Measurements from ENCODE around the gene FKBP2. TPM values are rescaled to one million over a fixed set of nuclear protein-coding genes. Genes with fewer than 3 reads are reported as not detected.

FKBP2 gene
- total and polyA plus RNA-seq, 5 experiments from 2014 or later, result 24.1 to 91.8 (median 84.9) TPM

DNA sequence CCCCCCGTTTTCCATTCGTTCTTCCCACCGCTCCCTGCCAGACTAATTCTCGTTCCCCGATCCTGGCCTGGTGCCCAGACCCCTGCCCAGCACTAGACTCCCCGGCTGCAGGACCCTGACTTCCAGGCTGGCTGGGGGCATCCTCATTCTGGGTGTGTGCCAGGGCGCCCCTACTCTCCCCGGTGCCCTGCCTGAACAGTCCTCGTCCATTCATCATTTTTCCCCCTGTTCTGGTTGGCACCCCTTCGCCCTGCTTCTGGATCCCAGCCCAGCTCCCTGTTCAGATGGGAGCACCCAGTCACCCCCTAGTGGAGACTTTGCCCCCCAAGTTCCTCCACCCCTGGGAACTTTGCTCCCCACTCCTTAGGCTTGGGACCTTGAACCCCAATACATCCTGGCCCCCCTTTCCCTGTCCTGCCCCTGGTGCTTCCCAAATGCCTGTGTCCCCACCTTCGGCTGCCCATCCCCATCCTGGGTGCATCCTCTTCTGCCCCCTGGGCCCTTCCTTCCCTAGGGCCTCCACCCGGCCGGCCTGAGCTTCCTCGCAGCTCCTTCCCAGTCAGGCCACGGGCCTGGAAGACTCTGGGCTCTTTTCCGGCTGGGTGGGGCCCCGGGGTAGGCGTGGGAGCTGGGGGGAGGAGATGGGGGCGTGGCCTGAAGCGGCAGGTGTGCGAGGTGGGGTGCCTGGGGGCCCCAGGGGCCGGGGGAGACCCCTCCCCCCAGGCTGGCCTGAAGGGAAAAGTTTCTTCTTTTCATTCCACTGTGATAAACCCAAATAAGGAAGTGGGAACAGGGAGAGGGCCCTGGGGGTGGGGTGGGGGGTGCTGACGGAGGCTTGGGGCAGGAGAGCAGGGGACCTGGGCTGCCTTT is 11.3 kb downstream of the FKBP2 start:
- Mint-ChIP-seq H3K4me3 (peak overlapping the region; percentile 82 to 93 (median 86)), H3K4me1 (peaks cover 9 to 30% (median 23%) of the 10 kb centered on the region in 4 donors), H3K27ac (peak overlapping the region in 9 of 10 donors; percentile 32 to 86 (median 76)), H3K36me3 (peaks cover 0 to 2% (median 0%) of the 10 kb centered on the region in 3 donors), H3K9me3 (no peaks in the 10 kb centered on the region), H3K27me3 (no peaks in the 10 kb centered on the region)
- DNase-seq, result peak in 1 of 10 donors; percentile 29
- peak; percentile 7 to 9 for ATAC-seq
- POLR2A ChIA-PET, result interaction anchor here (0.8 to 13.8 kb wide), 9 partner anchors 9 to 65 kb away, joined by 3 to 176 read pairs (median 5); partner anchors contain the start of genes DNAJC4, FERMT3, FKBP2 and NUDT22

DNA sequence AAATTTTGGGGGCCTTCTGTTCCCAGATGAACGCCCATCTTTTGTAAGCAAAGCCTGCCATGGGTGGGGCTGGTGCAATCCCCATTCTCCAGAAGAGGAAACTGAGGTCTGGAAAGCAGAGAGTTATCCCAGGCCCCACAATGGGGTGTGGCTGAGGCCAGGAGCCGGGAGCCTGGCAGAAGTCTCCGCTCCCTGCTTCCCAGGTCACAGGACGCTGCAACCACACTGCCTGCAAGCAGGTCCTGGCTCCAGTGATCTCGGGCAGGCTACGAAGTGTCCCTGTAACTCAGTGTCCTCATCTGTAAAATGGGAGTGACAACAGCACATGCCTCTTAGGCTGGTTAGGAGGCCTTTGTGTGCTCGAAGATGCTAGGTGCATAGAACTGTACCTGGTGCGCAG is 12.1 kb downstream of the FKBP2 start:
- H3K4me1 Mint-ChIP-seq, result peaks cover 9 to 26% (median 17%) of the 10 kb centered on the region in 4 donors
- no peak for DNase-seq
- peak overlapping the region in 8 of 10 donors; percentile 12 to 93 (median 38) for H3K4me3 Mint-ChIP-seq
- H3K9me3 Mint-ChIP-seq, result no peaks in the 10 kb centered on the region
- POLR2A ChIA-PET, result interaction anchor here (1.5 to 13.8 kb wide), 5 partner anchors 10 to 47 kb away, joined by 5 to 176 read pairs (median 11); partner anchors contain the start of genes FERMT3 and FKBP2
- H3K27ac Mint-ChIP-seq, result no peak overlapping the region
- H3K27me3 Mint-ChIP-seq, result no peaks in the 10 kb centered on the region
- ATAC-seq, result no peak
- H3K36me3 Mint-ChIP-seq, result peaks cover 0 to 7% (median 0%) of the 10 kb centered on the region in 3 donors

DNA sequence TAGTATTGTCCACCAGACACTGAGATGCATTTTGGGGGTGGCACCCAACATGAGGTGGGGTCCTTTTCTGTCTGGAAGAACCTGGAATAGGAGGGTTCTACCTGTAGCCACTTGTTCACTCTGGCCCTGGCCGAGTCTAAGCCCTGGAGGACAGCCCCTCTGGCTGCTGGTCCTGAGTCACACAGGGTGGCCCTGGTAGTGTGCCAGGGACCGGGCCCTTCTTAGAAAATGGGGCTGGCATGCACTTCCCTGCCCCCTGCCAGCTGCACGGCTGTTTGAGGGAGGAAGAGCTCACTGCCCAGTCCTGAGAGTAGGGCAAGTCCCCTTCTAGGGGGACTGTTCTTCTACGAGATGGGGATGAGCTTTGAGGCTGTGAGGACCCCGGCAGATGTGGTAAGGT is 12.6 kb downstream of the FKBP2 start:
- Mint-ChIP-seq H3K36me3 (peaks cover 0 to 7% (median 0%) of the 10 kb centered on the region in 3 donors), H3K4me1 (peaks cover 9 to 24% (median 16%) of the 10 kb centered on the region in 4 donors)
- POLR2A ChIA-PET, result interaction anchor here (1.0 to 1.7 kb wide), 3 partner anchors 8 to 16 kb away, joined by 4 to 7 read pairs (median 6); no protein-coding TSS in a partner anchor

DNA sequence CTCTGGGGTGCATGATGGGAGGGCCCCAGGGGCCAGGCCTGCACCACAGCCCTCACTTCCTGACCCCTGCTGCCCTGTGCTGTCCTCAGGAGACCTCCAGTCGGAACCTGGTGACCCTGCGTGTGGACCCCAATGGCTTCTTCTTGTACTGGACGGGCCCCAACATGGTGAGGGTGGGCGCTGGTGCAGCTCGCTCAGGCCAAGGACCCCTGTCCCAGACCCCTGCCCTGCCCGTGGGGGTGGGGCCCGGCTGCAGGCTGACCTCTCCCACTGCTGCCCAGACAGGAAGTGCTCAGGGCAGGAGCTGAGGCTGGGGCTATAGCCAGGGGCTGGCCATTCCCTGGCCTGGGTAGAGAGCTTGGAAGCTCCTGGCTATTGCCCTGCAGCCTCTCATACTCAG is 13.4 kb downstream of the FKBP2 start:
- no peaks in the 10 kb centered on the region for H3K9me3 Mint-ChIP-seq
- no peak overlapping the region for H3K4me3 Mint-ChIP-seq
- peaks cover 9 to 24% (median 16%) of the 10 kb centered on the region in 4 donors for H3K4me1 Mint-ChIP-seq
- peaks cover 0 to 7% (median 2%) of the 10 kb centered on the region in 3 donors for H3K36me3 Mint-ChIP-seq
- ATAC-seq, result no peak
- no peak for DNase-seq
- no peaks in the 10 kb centered on the region for H3K27me3 Mint-ChIP-seq
- POLR2A ChIA-PET, result interaction anchor here (1.0 to 1.7 kb wide), 4 partner anchors 9 to 17 kb away, joined by 3 to 7 read pairs (median 5); no protein-coding TSS in a partner anchor
- H3K27ac Mint-ChIP-seq, result no peak overlapping the region

More for the DNA sequence above, 12.6 kb downstream of the FKBP2 start:
- H3K27ac Mint-ChIP-seq, result no peak overlapping the region
- H3K4me3 Mint-ChIP-seq, result peak overlapping the region in 7 of 10 donors; percentile 1 to 50 (median 37)
- H3K9me3 Mint-ChIP-seq, result no peaks in the 10 kb centered on the region
- no peak for DNase-seq
- ATAC-seq, result no peak
- H3K27me3 Mint-ChIP-seq, result no peaks in the 10 kb centered on the region

DNA sequence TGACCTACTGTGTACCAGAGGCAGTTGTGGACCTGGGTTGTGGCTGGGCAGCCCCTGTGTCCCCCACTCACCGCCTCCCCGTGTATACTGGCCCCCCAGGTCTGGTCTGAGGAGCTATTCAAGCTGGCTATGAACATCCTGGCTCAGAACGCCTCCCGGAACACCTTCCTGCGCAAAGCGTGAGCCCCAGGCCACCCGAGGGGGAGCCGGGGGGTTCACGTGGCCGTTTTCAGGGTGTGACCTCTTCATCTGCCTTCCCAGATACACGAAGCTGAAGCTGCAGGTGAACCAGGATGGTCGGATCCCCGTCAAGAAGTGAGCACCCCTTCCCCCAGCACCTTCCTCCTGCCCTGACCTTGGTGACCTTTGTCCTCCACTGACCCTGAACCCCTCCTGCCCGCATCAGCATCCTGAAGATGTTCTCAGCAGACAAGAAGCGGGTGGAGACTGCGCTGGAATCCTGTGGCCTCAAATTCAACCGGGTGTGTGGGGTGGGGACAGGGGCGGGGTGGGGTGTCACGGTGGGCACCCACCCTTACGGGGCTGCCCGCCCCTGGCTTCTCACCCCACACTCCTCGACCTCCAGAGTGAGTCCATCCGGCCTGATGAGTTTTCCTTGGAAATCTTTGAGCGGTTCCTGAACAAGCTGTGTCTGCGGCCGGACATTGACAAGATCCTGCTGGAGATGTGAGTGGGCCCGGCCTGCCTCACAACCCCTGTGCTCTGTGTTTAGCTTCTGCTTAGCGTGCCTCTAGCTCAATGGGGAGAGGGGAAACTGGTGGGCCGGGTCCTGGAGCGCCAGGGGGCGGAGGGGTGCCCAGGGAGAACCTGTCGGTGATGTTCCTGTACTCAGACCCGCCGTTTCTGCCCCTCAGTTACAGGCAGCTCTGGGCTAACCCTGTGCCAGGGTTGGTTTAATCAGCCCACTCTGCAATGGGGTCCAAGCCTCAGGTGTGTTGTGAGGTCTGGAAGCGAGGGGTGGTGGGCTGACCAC is 14.5 kb downstream of the FKBP2 start:
- no peak overlapping the region for H3K4me3 Mint-ChIP-seq
- H3K9me3 Mint-ChIP-seq, result no peaks in the 10 kb centered on the region
- POLR2A ChIA-PET, result interaction anchor here (0.9 to 1.6 kb wide), 4 partner anchors 10 to 26 kb away, joined by 3 to 7 read pairs (median 4); no protein-coding TSS in a partner anchor
- peaks cover 0 to 7% (median 4%) of the 10 kb centered on the region in 3 donors for H3K36me3 Mint-ChIP-seq
- H3K4me1 Mint-ChIP-seq, result peaks cover 9 to 20% (median 14%) of the 10 kb centered on the region in 4 donors
- DNase-seq (no peak), ATAC-seq (no peak)
- H3K27me3 Mint-ChIP-seq, result no peaks in the 10 kb centered on the region
- H3K27ac Mint-ChIP-seq, result peak overlapping the region in 1 of 10 donors; percentile 78

DNA sequence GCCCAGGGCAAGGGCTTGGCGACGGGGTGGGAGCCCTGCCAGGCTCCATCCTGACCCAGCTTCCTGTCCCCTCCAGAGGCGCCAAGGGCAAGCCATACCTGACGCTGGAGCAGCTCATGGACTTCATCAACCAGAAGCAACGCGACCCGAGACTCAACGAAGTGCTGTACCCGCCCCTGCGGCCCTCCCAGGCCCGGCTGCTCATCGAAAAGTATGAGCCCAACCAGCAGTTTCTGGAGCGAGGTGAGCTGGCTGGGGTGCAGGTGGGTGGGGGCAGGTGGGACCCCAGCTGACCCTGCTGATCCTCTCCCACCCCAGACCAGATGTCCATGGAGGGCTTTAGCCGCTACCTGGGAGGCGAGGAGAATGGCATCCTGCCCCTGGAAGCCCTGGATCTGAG is 15.4 kb downstream of the FKBP2 start:
- no peaks in the 10 kb centered on the region for H3K9me3 Mint-ChIP-seq
- POLR2A ChIA-PET, result interaction anchor here (0.9 to 3.1 kb wide), 4 partner anchors 9 to 26 kb away, joined by 3 to 13 read pairs (median 4); partner anchors contain the start of gene PPP1R14B
- no peak overlapping the region for H3K27ac Mint-ChIP-seq
- DNase-seq, result no peak
- no peaks in the 10 kb centered on the region for H3K27me3 Mint-ChIP-seq
- peaks cover 7 to 15% (median 9%) of the 10 kb centered on the region in 4 donors for H3K4me1 Mint-ChIP-seq
- H3K36me3 Mint-ChIP-seq, result peaks cover 0 to 7% (median 4%) of the 10 kb centered on the region in 3 donors
- no peak for ATAC-seq
- no peak overlapping the region for H3K4me3 Mint-ChIP-seq

DNA sequence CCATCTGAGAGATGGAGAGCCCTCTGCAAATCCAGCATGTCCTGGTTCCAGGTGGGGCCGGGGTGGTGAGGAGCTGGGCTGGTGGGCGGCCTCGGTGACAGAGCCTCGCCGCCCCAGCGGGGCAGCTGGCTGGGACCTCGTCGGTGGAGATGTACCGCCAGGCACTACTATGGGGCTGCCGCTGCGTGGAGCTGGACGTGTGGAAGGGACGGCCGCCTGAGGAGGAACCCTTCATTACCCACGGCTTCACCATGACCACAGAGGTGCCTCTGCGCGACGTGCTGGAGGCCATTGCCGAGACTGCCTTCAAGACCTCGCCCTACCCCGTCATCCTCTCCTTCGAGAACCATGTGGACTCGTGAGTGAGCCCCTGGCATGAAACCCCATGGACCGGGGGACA is 17.5 kb downstream of the FKBP2 start:
- H3K27ac Mint-ChIP-seq, result no peak overlapping the region
- POLR2A ChIA-PET, result interaction anchor here (0.7 to 3.1 kb wide), 2 partner anchors 10 to 13 kb away, joined by 3 to 13 read pairs; no protein-coding TSS in a partner anchor
- H3K27me3 Mint-ChIP-seq, result no peaks in the 10 kb centered on the region
- no peak overlapping the region for H3K4me3 Mint-ChIP-seq
- peaks cover 0 to 6% (median 1%) of the 10 kb centered on the region in 4 donors for H3K4me1 Mint-ChIP-seq
- H3K9me3 Mint-ChIP-seq, result no peaks in the 10 kb centered on the region
- DNase-seq (no peak), ATAC-seq (no peak)
- peaks cover 0 to 7% (median 4%) of the 10 kb centered on the region in 3 donors for H3K36me3 Mint-ChIP-seq

DNA sequence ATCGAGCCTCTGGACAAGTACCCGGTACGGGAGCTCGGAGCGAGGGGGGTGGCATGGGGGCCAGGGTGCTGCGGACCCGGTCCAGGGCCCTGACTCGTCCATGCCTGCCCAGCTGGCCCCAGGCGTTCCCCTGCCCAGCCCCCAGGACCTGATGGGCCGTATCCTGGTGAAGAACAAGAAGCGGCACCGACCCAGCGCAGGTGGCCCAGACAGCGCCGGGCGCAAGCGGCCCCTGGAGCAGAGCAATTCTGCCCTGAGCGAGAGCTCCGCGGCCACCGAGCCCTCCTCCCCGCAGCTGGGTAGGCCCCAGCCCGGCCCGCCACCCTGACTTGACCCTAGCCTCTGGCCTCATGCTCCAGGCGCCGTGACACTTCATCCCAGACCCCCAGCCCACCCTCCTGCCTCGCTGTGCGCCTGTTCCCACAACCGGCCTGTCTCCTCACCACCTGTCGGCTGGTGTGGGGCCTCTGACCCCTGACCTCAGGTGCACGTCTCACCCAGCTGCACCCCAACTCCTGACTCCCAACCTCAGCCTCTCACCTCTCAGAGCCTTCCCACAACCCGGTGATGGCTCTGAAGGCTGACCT is 18.1 kb downstream of the FKBP2 start:
- DNase-seq (peak in 1 of 10 donors; percentile 63), ATAC-seq (no peak)
- Mint-ChIP-seq H3K27me3 (no peaks in the 10 kb centered on the region), H3K4me1 (peaks cover 0 to 4% (median 0%) of the 10 kb centered on the region in 4 donors), H3K27ac (peak overlapping the region in 1 of 10 donors; percentile 70), H3K36me3 (peaks cover 0 to 7% (median 4%) of the 10 kb centered on the region in 3 donors), H3K4me3 (no peak overlapping the region), H3K9me3 (no peaks in the 10 kb centered on the region)
- POLR2A ChIA-PET, result interaction anchor here (1.4 to 3.1 kb wide), 2 partner anchors 9 to 15 kb away, joined by 3 to 13 read pairs; no protein-coding TSS in a partner anchor

DNA sequence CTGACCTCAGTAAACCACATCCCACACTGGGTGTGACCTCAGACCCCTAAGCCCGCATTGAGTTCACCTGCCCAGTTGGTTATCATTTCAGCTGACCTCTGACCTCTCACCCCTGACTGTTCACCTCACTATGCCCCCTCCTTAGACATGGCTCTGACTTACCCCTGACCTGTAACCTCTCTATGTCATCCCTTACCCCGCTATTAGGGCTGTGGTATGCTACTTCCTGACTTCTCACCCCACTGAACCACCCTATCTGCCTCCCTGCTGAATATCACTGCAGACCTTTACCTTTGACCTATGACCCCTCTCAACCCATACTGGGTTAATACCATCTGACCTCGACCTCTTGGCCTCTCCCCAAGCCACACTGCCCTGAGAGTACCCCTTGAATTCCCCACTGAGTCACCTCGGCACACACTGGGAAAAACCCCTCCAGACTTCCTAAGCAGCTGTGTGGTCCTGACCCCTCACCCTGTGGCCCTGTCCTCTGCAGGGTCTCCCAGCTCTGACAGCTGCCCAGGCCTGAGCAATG is 18.7 kb downstream of the FKBP2 start:
- POLR2A ChIA-PET, result interaction anchor here (1.4 to 3.1 kb wide), 2 partner anchors 9 to 16 kb away, joined by 3 to 13 read pairs; no protein-coding TSS in a partner anchor
- Mint-ChIP-seq H3K4me1 (peaks cover 0 to 4% (median 0%) of the 10 kb centered on the region in 4 donors), H3K4me3 (peak overlapping the region in 1 of 10 donors; percentile 41), H3K27ac (peak overlapping the region in 2 of 10 donors; percentile 59 to 70), H3K9me3 (no peaks in the 10 kb centered on the region), H3K36me3 (peaks cover 0 to 7% (median 4%) of the 10 kb centered on the region in 3 donors), H3K27me3 (no peaks in the 10 kb centered on the region)
- DNase-seq, result no peak
- ATAC-seq, result no peak

DNA sequence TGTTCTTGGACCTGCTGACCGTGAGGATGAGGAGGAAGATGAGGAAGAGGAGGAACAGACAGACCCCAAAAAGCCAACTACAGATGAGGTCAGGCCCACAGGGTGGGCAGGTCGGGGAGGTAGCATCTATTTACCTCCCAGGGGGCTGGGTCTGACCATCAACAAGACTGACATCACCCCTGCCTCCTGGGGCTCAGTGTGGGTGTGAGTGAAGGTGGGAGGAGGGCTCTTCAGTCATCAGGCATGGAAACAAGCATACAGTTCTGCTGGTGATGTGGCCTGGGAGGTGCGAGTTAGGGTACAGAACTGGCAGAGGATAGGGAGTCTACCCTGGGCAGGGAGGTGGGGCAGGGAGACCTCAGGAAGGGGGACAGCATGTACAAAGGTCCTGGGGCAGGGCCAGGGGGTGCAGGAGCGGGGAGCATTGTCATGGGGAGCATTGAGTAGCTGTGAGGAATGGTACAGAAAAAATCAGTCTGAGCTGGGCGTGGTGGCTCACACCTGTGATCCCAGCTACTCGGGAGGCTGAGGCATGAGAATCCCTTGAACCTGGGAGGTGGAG is 19.3 kb downstream of the FKBP2 start:
- POLR2A ChIA-PET, result interaction anchor here (0.7 kb wide), 1 partner anchor 54 kb away, joined by 5 read pairs; no protein-coding TSS in a partner anchor
- Mint-ChIP-seq H3K4me1 (peaks cover 0 to 4% (median 0%) of the 10 kb centered on the region in 4 donors), H3K27ac (peak overlapping the region in 1 of 10 donors; percentile 21), H3K9me3 (no peaks in the 10 kb centered on the region), H3K36me3 (peaks cover 0 to 7% (median 4%) of the 10 kb centered on the region in 3 donors), H3K27me3 (no peaks in the 10 kb centered on the region), H3K4me3 (no peak overlapping the region)
- DNase-seq (no peak), ATAC-seq (no peak)
